Astrocyte of the spinal cord (primary cell): ENCODE results near the gene BLM.
"Not testable (repeated sequence)": the region's sequence is repeated elsewhere in the genome, so short reads cannot be mapped to it uniquely, and the experiment has no call there.

ENCODE experiments used
- DNase-seq: peaks from one replicate; pipeline ENCODE4 v3.0.0; 2011; ENCODE audit warnings: low read depth, low spot score
- H3K4me3 ChIP-seq: 2 replicates; pipeline ENCODE4 v1.5.1; 2011; ENCODE audit warnings: low read depth, mild to moderate bottlenecking, low read length, moderate library complexity
- CTCF ChIP-seq: IDR thresholded peaks from 2 replicates; pipeline ENCODE4 v1.5.1; 2012; ENCODE audit warnings: low read depth, mild to moderate bottlenecking, low read length, inconsistent platforms
- in situ Hi-C: cut with HindIII; loops from 2 replicates; pipeline ENCODE4 v1.10.0; 2017; ENCODE audit warnings: low sequenced_read_pairs

Gene BLM

GRCh38 chr15:90716976-90717821, at the start of gene BLM:
Gene BLM, plus strand, starts transcription at chr15:90717346. Its CDS starts 30,047 bp downstream, at chr15:90747393.
- DNase-seq: peak; percentile 98
- H3K4me3 ChIP-seq: peak within 1 kb of the TSS; percentile 81
- TF ChIP-seq CTCF: peak; percentile 32
- in situ Hi-C loops: no loop called here

- DNase-seq, H3K4me3 ChIP-seq, in situ Hi-C loops: not testable (repeated sequence)
Observed at GRCh38 chr15:90667755-90668345, 49.3 kb upstream of the BLM start.

GRCh38 chr15:90670631-90671030, 46.5 kb upstream of the BLM start:
- DNase-seq, H3K4me3 ChIP-seq, in situ Hi-C loops: not testable (repeated sequence)

- in situ Hi-C loops: no loop called here
- TF ChIP-seq CTCF: no peak
- DNase-seq: no peak
- H3K4me3 ChIP-seq: no peak overlapping the region
Observed at GRCh38 chr15:90671216-90671615, 45.9 kb upstream of the BLM start.

GRCh38 chr15:90673357-90673756, 43.8 kb upstream of the BLM start:
- in situ Hi-C loops, DNase-seq, H3K4me3 ChIP-seq: not testable (repeated sequence)

GRCh38 chr15:90674476-90674875, 42.7 kb upstream of the BLM start:
- in situ Hi-C loops: no loop called here
- no peak for TF ChIP-seq CTCF
- DNase-seq: no peak
- H3K4me3 ChIP-seq: no peak overlapping the region

- DNase-seq: no peak
- H3K4me3 ChIP-seq: no peak overlapping the region
- no peak for TF ChIP-seq CTCF
- in situ Hi-C loops: no loop called here
Observed at GRCh38 chr15:90675464-90675863, 41.7 kb upstream of the BLM start.
